Tibial nerve (tissue), 4 donors: Measurements from ENCODE around the gene AGPAT3. TPM values are rescaled to one million over a fixed set of nuclear protein-coding genes. Genes with fewer than 3 reads are reported as not detected.

Experiments
- DNase-seq, 2 donors: peaks; one replicate each; pipeline ENCODE4 v3.0.0-alpha.2; 2019; ENCODE audit warnings: low spot score in 2 of 2
- H3K27ac ChIP-seq, 4 donors: fragments of 200-600 bp; sonication (generic) in 3 of 4; one replicate each; pipeline ENCODE4 v1.5.1; 2017 to 2019; ENCODE audit warnings: mild to moderate bottlenecking in 1 of 4
- H3K27me3 ChIP-seq, 2 donors: fragments of 200-600 bp; sonication (generic) in 1 of 2; one replicate each; pipeline versions ENCODE4 v1.5.1 to v1.6.0; 2017 to 2019
- H3K36me3 ChIP-seq, 3 donors: fragments of 200-600 bp; sonication (generic); one replicate each; pipeline ENCODE4 v1.5.1; 2018 to 2019
- H3K4me1 ChIP-seq, 4 donors: fragments of 200-600 bp; sonication (generic) in 3 of 4; one replicate each; pipeline ENCODE4 v1.5.1; 2017 to 2019
- H3K4me3 ChIP-seq, 4 donors: fragments of 200-600 bp; sonication (generic) in 3 of 4; one replicate each; pipeline ENCODE4 v1.5.1; 2017 to 2019; ENCODE audit warnings: mild to moderate bottlenecking in 1 of 4, moderate library complexity in 1 of 4
- H3K9me3 ChIP-seq, 4 donors: fragments of 200-600 bp; sonication (generic) in 3 of 4; one replicate each; pipeline ENCODE4 v1.5.1; 2017 to 2019
- CTCF ChIP-seq, 5 experiments: fragments of 200-600 bp in 3 of 5; fragments of 450-650 bp in 2 of 5; sonication (generic) in 3 of 5; IDR thresholded peaks; one replicate each; pipeline ENCODE4 v1.5.1; 2016 to 2019; ENCODE audit warnings: antibody characterized with exemption in 5 of 5, mild to moderate bottlenecking in 3 of 5, moderate library complexity in 2 of 5
- EP300 ChIP-seq, 2 donors: sonication (generic); formaldehyde crosslinking; IDR thresholded peaks; one replicate each; pipeline ENCODE4 v1.6.1; 2017; ENCODE audit warnings: antibody characterized with exemption in 2 of 2, mild to moderate bottlenecking in 1 of 2
- POLR2A ChIP-seq, 2 donors: fragments of 450-650 bp; IDR thresholded peaks; one replicate each; pipeline ENCODE4 v1.6.1; 2017; ENCODE audit warnings: antibody characterized with exemption in 2 of 2, mild to moderate bottlenecking in 2 of 2, moderate library complexity in 2 of 2
- WGBS, 2 donors: methylation state at CpG; one replicate each; pipeline ENCODE4 v1.1.5; 2018; 5-methylcytosine and 5-hydroxymethylcytosine counted together
- total RNA-seq, 4 donors: library from RNA; depleted of rRNA; stranded (reverse); fragments of >200 nt; gene quantifications; one replicate each; pipeline ENCODE4 v1.1.0, GENCODE V29; 2016

The AGPAT3 gene
- total RNA-seq, 4 donors from 2014 or later: 29.9 to 45.6 (median 36.4) TPM

GRCh38 chr21:43866260-43866629 is 1.2 kb downstream of the AGPAT3 start:
- H3K4me1 ChIP-seq: peaks cover 0 to 35% (median 14%) of the 10 kb centered on the region in 4 donors

GRCh38 chr21:43866659-43867331 is 1.8 kb downstream of the AGPAT3 start:
- Histone ChIP-seq H3K4me1 (peaks cover 0 to 35% (median 14%) of the 10 kb centered on the region in 4 donors), H3K4me3 (peak overlapping the region; percentile 73 to 85 (median 82)), H3K9me3 (no peaks in the 10 kb centered on the region), H3K27ac (peak overlapping the region in 3 of 4 donors; percentile 92 to 97 (median 93)), H3K36me3 (peaks cover 0 to 3% (median 0%) of the 10 kb centered on the region in 3 donors), H3K27me3 (no peaks in the 10 kb centered on the region)
- WGBS, 2 donors: 71 to 73% methylated on average over 18 to 24 of the region's 24 CpGs
- no peak for DNase-seq
- TF ChIP-seq CTCF (IDR thresholded peaks at IDR 0.05): no peak
- no peak for TF ChIP-seq EP300 (IDR thresholded peaks at IDR 0.05)
- TF ChIP-seq POLR2A (IDR thresholded peaks at IDR 0.05): no peak

More at GRCh38 chr21:43866260-43866629, 1.2 kb downstream of the AGPAT3 start:
- no peak for TF ChIP-seq EP300 (IDR thresholded peaks at IDR 0.05)
- no peak for TF ChIP-seq POLR2A (IDR thresholded peaks at IDR 0.05)
- TF ChIP-seq CTCF (IDR thresholded peaks at IDR 0.05): no peak
- H3K4me3 ChIP-seq: peak overlapping the region; percentile 73 to 85 (median 82)
- H3K27ac ChIP-seq: peak overlapping the region in 3 of 4 donors; percentile 92 to 97 (median 93)
- H3K36me3 ChIP-seq: peaks cover 0 to 3% (median 0%) of the 10 kb centered on the region in 3 donors
- no peaks in the 10 kb centered on the region for H3K9me3 ChIP-seq
- no peaks in the 10 kb centered on the region for H3K27me3 ChIP-seq
- 1% methylated on average over 16 of the region's 16 CpGs for WGBS, 2 donors
- DNase-seq: peak in 1 of 2 donors; percentile 26

- Histone ChIP-seq H3K9me3 (no peaks in the 10 kb centered on the region), H3K27ac (peak overlapping the region in 2 of 4 donors; percentile 92 to 93), H3K4me1 (peaks cover 0 to 35% (median 14%) of the 10 kb centered on the region in 4 donors), H3K27me3 (no peaks in the 10 kb centered on the region), H3K4me3 (no peak overlapping the region), H3K36me3 (peaks cover 0 to 3% (median 0%) of the 10 kb centered on the region in 3 donors)
- TF ChIP-seq CTCF (IDR thresholded peaks at IDR 0.05): no peak
- no peak for TF ChIP-seq EP300 (IDR thresholded peaks at IDR 0.05)
- TF ChIP-seq POLR2A (IDR thresholded peaks at IDR 0.05): no peak
- WGBS, 2 donors: 77 to 80% methylated on average over 6 of the region's 6 CpGs
- no peak for DNase-seq
Observed at GRCh38 chr21:43867332-43867703, 2.3 kb downstream of the AGPAT3 start.

GRCh38 chr21:43867948-43868347 is 2.9 kb downstream of the AGPAT3 start:
- Histone ChIP-seq H3K4me3 (no peak overlapping the region), H3K4me1 (peaks cover 0 to 35% (median 14%) of the 10 kb centered on the region in 4 donors), H3K27me3 (no peaks in the 10 kb centered on the region), H3K9me3 (no peaks in the 10 kb centered on the region), H3K27ac (no peak overlapping the region), H3K36me3 (peaks cover 0 to 6% (median 0%) of the 10 kb centered on the region in 3 donors)
- TF ChIP-seq CTCF (IDR thresholded peaks at IDR 0.05) (no peak), POLR2A (IDR thresholded peaks at IDR 0.05) (no peak), EP300 (IDR thresholded peaks at IDR 0.05) (no peak)
- no peak for DNase-seq
- 79 to 88% methylated on average over 6 of the region's 6 CpGs for WGBS, 2 donors

- Histone ChIP-seq H3K36me3 (peaks cover 0 to 11% (median 0%) of the 10 kb centered on the region in 3 donors), H3K27me3 (no peaks in the 10 kb centered on the region), H3K27ac (no peak overlapping the region), H3K4me1 (peaks cover 0 to 35% (median 14%) of the 10 kb centered on the region in 4 donors), H3K9me3 (no peaks in the 10 kb centered on the region), H3K4me3 (no peak overlapping the region)
- 92 to 95% methylated on average over 6 of the region's 6 CpGs for WGBS, 2 donors
- no peak for DNase-seq
- TF ChIP-seq CTCF (IDR thresholded peaks at IDR 0.05) (no peak), EP300 (IDR thresholded peaks at IDR 0.05) (no peak), POLR2A (IDR thresholded peaks at IDR 0.05) (no peak)
Observed at GRCh38 chr21:43868461-43868860, 3.4 kb downstream of the AGPAT3 start.
